Mesendoderm (in vitro differentiated cells): ENCODE results near the gene AKAP14.
A peak's percentile ranks its signal among the peaks of the same experiment; 100 is the strongest.
"Not testable (repeated sequence)": the region's sequence is repeated elsewhere in the genome, so short reads cannot be mapped to it uniquely, and the experiment has no call there.

ENCODE experiments used
- DNase-seq: peaks from one replicate; pipeline ENCODE4 v3.0.0; 2013
- H2AK5ac ChIP-seq: 2 replicates; pipeline ENCODE4 v1.6.1; 2013; ENCODE audit warnings: low read length, inconsistent platforms
- H2BK120ac ChIP-seq: 2 replicates; pipeline ENCODE4 v1.6.1; 2013; ENCODE audit warnings: low read depth, mild to moderate bottlenecking, low read length, moderate library complexity, mixed read lengths
- H2BK15ac ChIP-seq: replicated peaks from 2 replicates; pipeline ENCODE4 v1.6.1; 2013; ENCODE audit warnings: low read depth, mild to moderate bottlenecking, moderate library complexity
- H2BK5ac ChIP-seq: 2 replicates; pipeline ENCODE4 v1.6.1; 2013; ENCODE audit warnings: low read length, inconsistent platforms
- H3K18ac ChIP-seq: 2 replicates; pipeline ENCODE4 v1.6.1; 2013; ENCODE audit warnings: mild to moderate bottlenecking, low read length, mixed read lengths
- H3K23ac ChIP-seq: one replicate; pipeline ENCODE4 v1.6.1; 2013; ENCODE audit warnings: low read length
- H3K27ac ChIP-seq: 2 replicates; pipeline ENCODE4 v1.5.1; 2013; ENCODE audit warnings: low read depth, mild to moderate bottlenecking, inconsistent platforms, low read length, moderate library complexity
- H3K27me3 ChIP-seq: 2 replicates; pipeline ENCODE4 v1.6.1; 2013; ENCODE audit warnings: low read length, control low read depth, mild to moderate bottlenecking, inconsistent platforms; ENCODE audit not compliant: insufficient read depth, poor library complexity
- H3K36me3 ChIP-seq: 2 replicates; pipeline ENCODE4 v1.6.1; 2013; ENCODE audit warnings: low read length, inconsistent platforms; ENCODE audit not compliant: control insufficient read depth, insufficient read depth
- H3K4ac ChIP-seq: one replicate; pipeline ENCODE4 v1.6.1; 2013; ENCODE audit warnings: low read depth, mild to moderate bottlenecking, low read length, moderate library complexity
- H3K4me1 ChIP-seq: 2 replicates; pipeline ENCODE4 v1.6.1; 2013; ENCODE audit warnings: low read depth, low read length, inconsistent platforms; ENCODE audit not compliant: control insufficient read depth
- H3K4me2 ChIP-seq: 2 replicates; pipeline ENCODE4 v1.6.1; 2013; ENCODE audit warnings: low read length
- H3K4me3 ChIP-seq: 2 replicates; pipeline ENCODE4 v1.5.1; 2013; ENCODE audit warnings: mild to moderate bottlenecking, low read length
- H3K56ac ChIP-seq: one replicate; pipeline ENCODE4 v1.6.1; 2013; ENCODE audit warnings: low read length
- H3K79me1 ChIP-seq: 2 replicates; pipeline ENCODE4 v1.6.1; 2013; ENCODE audit warnings: low read length, inconsistent platforms
- H3K79me2 ChIP-seq: 2 replicates; pipeline ENCODE4 v1.6.1; 2013; ENCODE audit warnings: mild to moderate bottlenecking, low read length; ENCODE audit not compliant: control insufficient read depth, insufficient read depth
- H3K9ac ChIP-seq: 2 replicates; pipeline ENCODE4 v1.6.1; 2013; ENCODE audit warnings: low read length, inconsistent platforms
- H4K5ac ChIP-seq: one replicate; pipeline ENCODE4 v1.6.1; 2013; ENCODE audit warnings: low read length
- H4K8ac ChIP-seq: one replicate; pipeline ENCODE4 v1.6.1; 2013; ENCODE audit warnings: low read depth, mild to moderate bottlenecking, control low read depth, low read length, moderate library complexity
- WGBS: extraction: QIAGEN DNeasy Blood & Tissue Kit; methylation state at CpG from one replicate; pipeline ENCODE4 v1.1.7; 2013; ENCODE audit warnings: low lambda C conversion rate, missing lambda C conversion rate; ENCODE audit not compliant: insufficient coverage; ENCODE audit errors: extremely low coverage; 5-methylcytosine and 5-hydroxymethylcytosine counted together

AKAP14 gene

DNA sequence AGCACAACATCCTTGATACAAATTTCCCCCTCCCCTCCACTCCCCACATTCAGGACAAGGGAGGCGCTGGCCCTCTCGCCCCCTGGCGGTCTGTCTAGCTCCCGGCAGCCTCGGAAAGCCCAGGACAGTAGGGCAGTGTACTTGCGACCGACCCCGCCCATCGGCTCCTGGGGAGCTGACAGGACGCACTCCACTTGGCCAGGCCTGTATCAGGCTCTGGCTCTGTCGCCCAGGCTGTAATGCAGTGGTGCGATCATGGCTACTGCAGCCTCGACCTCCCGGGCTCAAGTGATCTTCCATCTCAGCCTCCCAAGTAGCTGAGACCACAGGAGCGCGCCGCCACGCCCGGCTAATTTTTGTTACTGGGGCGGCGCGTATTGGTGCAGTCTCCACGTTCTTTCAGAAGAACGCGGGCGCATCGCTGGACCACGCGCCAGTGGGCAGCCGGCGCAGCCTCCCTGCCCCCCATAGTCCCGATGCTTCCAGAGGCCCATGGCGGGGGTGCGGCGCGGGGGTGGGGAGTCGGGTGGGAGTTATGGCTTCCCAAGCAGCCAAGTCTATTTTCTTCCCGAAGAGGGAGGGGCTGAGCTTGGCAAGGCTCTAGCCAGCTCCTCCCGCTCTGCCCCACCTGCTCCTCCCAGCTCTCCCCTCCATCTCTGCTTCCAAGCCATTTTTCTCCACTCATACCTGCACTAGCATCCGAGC, 7.8 kb upstream of the AKAP14 start:
- H3K9ac ChIP-seq: peak overlapping the region; percentile 34

DNA sequence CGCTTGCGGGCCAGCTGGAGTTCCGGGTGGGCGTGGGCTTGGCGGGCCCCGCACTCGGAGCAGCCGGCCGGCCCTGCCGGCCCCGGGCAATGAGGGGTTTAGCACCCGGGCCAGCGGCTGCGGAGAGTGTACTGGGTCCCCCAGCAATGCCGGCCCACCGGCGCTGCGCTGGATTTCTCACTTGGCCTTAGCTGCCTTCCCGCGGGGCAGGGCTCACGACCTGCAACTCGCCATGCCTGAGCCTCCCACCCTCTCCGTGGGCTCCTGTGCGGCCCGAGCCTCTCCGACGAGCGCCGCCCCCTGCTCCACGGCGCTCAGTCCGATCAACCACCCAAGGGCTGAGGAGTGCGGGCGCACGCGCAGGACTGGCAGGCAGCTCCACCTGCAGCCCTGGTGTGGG, 5.1 kb upstream of the AKAP14 start:
- H3K4me1 ChIP-seq, H4K8ac ChIP-seq, H2AK5ac ChIP-seq, DNase-seq, H4K5ac ChIP-seq, H2BK15ac ChIP-seq, H3K4me3 ChIP-seq, H3K18ac ChIP-seq, H3K56ac ChIP-seq, H3K4me2 ChIP-seq, H2BK5ac ChIP-seq, H3K36me3 ChIP-seq, H3K9ac ChIP-seq, H3K27ac ChIP-seq, H3K79me1 ChIP-seq, H3K4ac ChIP-seq, H3K79me2 ChIP-seq, H3K23ac ChIP-seq, H3K27me3 ChIP-seq, H2BK120ac ChIP-seq: not testable (repeated sequence)
- no CpG with 5 or more reads among the region's 36 CpGs for WGBS

More for the DNA sequence above, 7.8 kb upstream of the AKAP14 start:
- no peak overlapping the region for H2BK5ac ChIP-seq
- H3K27ac ChIP-seq: no peak overlapping the region
- H4K8ac ChIP-seq: no peak overlapping the region
- H3K36me3 ChIP-seq: no peaks in the 10 kb centered on the region
- H3K4me3 ChIP-seq: no peak overlapping the region
- H2BK120ac ChIP-seq: no peak overlapping the region
- peak; percentile 85 for DNase-seq
- H3K23ac ChIP-seq: no peak overlapping the region
- no peak overlapping the region for H4K5ac ChIP-seq
- no CpG with 5 or more reads among the region's 40 CpGs for WGBS
- H3K4ac ChIP-seq: no peak overlapping the region
- no peak overlapping the region for H3K4me2 ChIP-seq
- peak overlapping the region; percentile 76 for H3K56ac ChIP-seq
- H3K18ac ChIP-seq: no peak overlapping the region
- no peaks in the 10 kb centered on the region for H3K27me3 ChIP-seq
- no peaks in the 10 kb centered on the region for H3K4me1 ChIP-seq
- H2BK15ac ChIP-seq: no peak overlapping the region
- no peaks in the 10 kb centered on the region for H3K79me2 ChIP-seq
- no peak overlapping the region for H2AK5ac ChIP-seq
- no peaks in the 10 kb centered on the region for H3K79me1 ChIP-seq

DNA sequence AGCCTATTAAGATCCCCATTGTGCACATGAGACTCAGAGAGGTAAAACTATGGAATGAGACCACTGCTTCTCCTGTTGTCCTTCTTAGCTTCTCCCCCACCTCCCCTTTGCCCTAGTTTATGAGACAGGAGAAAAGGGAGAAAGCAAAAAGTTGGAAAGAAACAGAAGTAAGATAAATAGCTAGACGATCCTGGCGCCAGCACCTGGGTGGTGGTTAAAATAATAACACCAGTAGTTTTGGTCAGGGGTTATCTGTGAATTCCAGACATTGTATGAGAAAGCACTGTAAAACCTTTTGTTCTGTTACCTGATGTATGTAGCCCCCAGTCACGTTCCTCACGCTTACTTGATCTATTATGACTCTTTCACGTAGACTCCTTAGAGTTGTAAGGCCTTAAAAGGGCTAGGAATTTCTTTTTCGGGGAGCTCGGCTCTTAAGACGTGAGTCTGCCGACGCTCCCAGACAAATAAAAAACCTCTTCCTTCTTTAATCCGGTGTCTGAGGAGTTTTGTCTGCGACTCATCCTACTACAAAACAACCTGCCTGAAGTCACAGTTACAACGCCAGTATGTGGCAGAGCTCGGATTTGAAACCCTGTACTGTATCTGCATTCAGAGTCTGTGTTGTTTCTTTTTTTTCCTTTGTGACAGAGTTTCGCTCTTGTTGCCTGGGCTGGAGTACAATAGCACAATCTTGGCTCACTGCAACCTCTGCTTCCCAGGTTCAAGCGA, 3.6 kb upstream of the AKAP14 start:
- WGBS: no CpG with 5 or more reads among the region's 16 CpGs
- not testable (repeated sequence) for H3K36me3 ChIP-seq, H3K56ac ChIP-seq, H3K27me3 ChIP-seq, H3K4ac ChIP-seq, H3K79me1 ChIP-seq, H4K8ac ChIP-seq, H2AK5ac ChIP-seq, H3K4me1 ChIP-seq, H3K9ac ChIP-seq, H4K5ac ChIP-seq, H3K27ac ChIP-seq, H2BK5ac ChIP-seq, H2BK15ac ChIP-seq, H2BK120ac ChIP-seq, H3K18ac ChIP-seq, H3K23ac ChIP-seq, H3K4me3 ChIP-seq, H3K4me2 ChIP-seq, H3K79me2 ChIP-seq, DNase-seq

DNA sequence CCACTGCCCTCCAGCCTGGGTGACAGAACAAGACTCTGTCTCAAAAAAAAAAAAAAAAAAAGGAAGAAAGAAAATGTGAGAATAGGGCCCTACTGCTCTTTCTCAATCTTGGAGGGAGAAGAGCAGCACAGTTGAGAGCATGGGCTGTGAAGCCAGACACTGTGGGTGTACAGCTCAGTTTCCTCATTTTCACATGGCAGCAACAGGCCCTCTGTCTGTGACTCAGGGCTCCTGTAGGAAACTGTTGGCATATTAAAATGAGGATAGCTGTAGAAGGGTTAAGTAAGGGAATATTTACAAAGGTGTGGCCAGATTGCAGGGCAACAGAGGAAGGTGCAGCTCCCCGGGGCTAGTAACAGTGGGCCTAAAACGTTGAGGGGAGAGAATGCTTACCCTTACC, 3.4 kb downstream of the AKAP14 start:
- H4K8ac ChIP-seq: no peak overlapping the region
- H3K4me1 ChIP-seq: no peaks in the 10 kb centered on the region
- H3K79me2 ChIP-seq: no peaks in the 10 kb centered on the region
- H3K36me3 ChIP-seq: no peaks in the 10 kb centered on the region
- no peak overlapping the region for H2BK5ac ChIP-seq
- H2AK5ac ChIP-seq: no peak overlapping the region
- no peaks in the 10 kb centered on the region for H3K27me3 ChIP-seq
- H2BK120ac ChIP-seq: no peak overlapping the region
- H3K9ac ChIP-seq: no peak overlapping the region
- H3K23ac ChIP-seq: no peak overlapping the region
- H2BK15ac ChIP-seq: no peak overlapping the region
- H3K4me3 ChIP-seq: no peak overlapping the region
- WGBS: no CpG with 5 or more reads among the region's 2 CpGs
- no peak overlapping the region for H3K4ac ChIP-seq
- H3K79me1 ChIP-seq: no peaks in the 10 kb centered on the region
- H3K4me2 ChIP-seq: no peak overlapping the region
- no peak for DNase-seq
- no peak overlapping the region for H3K27ac ChIP-seq
- no peak overlapping the region for H3K56ac ChIP-seq
- H3K18ac ChIP-seq: no peak overlapping the region
- H4K5ac ChIP-seq: no peak overlapping the region

DNA sequence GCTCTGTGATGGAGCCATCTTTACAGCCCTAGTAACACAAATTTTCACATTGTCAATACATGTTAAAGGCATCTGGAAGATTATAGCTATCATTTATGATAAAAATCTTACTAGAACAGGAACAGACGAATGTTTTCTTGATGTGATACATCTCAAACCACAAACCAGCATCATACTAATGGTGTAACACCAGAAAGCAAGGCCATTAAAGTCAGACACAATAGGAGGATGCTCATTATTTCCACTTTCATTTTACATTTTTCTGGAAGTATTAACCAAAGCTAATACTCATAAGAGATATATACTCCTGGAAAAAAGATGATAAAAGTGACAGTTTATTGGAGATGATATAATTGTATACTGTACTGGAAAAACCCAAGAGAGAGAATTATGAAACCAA, 5.3 kb downstream of the AKAP14 start:
- Histone ChIP-seq H3K9ac (no peak overlapping the region), H3K4me3 (no peak overlapping the region), H3K27me3 (no peaks in the 10 kb centered on the region), H2AK5ac (no peak overlapping the region), H2BK15ac (no peak overlapping the region), H3K23ac (no peak overlapping the region), H2BK5ac (no peak overlapping the region), H3K4me2 (no peak overlapping the region), H4K8ac (no peak overlapping the region), H3K79me1 (no peaks in the 10 kb centered on the region), H3K79me2 (no peaks in the 10 kb centered on the region), H3K4me1 (no peaks in the 10 kb centered on the region), H3K56ac (no peak overlapping the region), H3K4ac (no peak overlapping the region), H4K5ac (no peak overlapping the region), H3K18ac (no peak overlapping the region), H3K27ac (no peak overlapping the region), H2BK120ac (no peak overlapping the region), H3K36me3 (no peaks in the 10 kb centered on the region)
- no peak for DNase-seq
- no CpG with 5 or more reads among the region's 1 CpG for WGBS
